K562 (cell line): ENCODE data around the gene CDC123. TPM values are rescaled to one million over a fixed set of nuclear protein-coding genes. Genes with fewer than 3 reads are reported as not detected.

Experiments used
- CHAMP1 ChIP-seq: fragments of 450-650 bp; IDR thresholded peaks from 2 replicates; pipeline ENCODE4 v1.6.1; 2016; ENCODE audit warnings: mild to moderate bottlenecking
- CSDE1 ChIP-seq, 2 experiments: fragments of 450-650 bp; IDR thresholded peaks; 2 replicates each; pipeline ENCODE4 v1.6.1; 2016; ENCODE audit warnings: mild to moderate bottlenecking in 1 of 2
- ELK1 ChIP-seq: sonication (generic); formaldehyde crosslinking; IDR thresholded peaks from 2 replicates; pipeline ENCODE4 v1.8.1; 2022; ENCODE audit warnings: missing genetic modification reagents
- JUN ChIP-seq, 2 experiments: sonication (generic) in 1 of 2; formaldehyde crosslinking in 1 of 2; IDR thresholded peaks; 2 replicates each; pipeline versions ENCODE4 v1.6.1 to v1.8.0; 2012 to 2022; ENCODE audit warnings: borderline replicate concordance in 2 of 2, mild to moderate bottlenecking in 2 of 2, improper control_type of control experiment in 1 of 2, low read depth in 1 of 2, low read length in 1 of 2, missing genetic modification reagents in 1 of 2
- RBBP5 ChIP-seq: fragments of 200-600 bp; sonication (generic); IDR thresholded peaks from 2 replicates; pipeline ENCODE4 v1.6.1; 2012; ENCODE audit warnings: borderline replicate concordance, mild to moderate bottlenecking, low read length, control low read depth, inconsistent platforms; ENCODE audit not compliant: insufficient read depth, poor library complexity, severe bottlenecking
- RBM39 ChIP-seq: fragments of 200-400 bp; formaldehyde crosslinking; optimal IDR thresholded peaks from 2 replicates; pipeline ENCODE3; 2018; ENCODE audit warnings: low read depth, low read length
- RNF219 ChIP-seq: fragments of 250-450 bp; sonication (Bioruptor Pico); IDR thresholded peaks from 2 replicates; pipeline ENCODE4 v1.5.0; 2022; ENCODE audit warnings: mild to moderate bottlenecking
- SMAD1 ChIP-seq: fragments of 150-350 bp; IDR thresholded peaks from 2 replicates; pipeline ENCODE4 v1.6.1; 2014; ENCODE audit warnings: low read length, low read depth; ENCODE audit not compliant: partially characterized antibody
- USF1 ChIP-seq: sonication (generic); formaldehyde crosslinking; IDR thresholded peaks from 2 replicates; pipeline ENCODE4 v1.9.0; 2022; ENCODE audit warnings: mild to moderate bottlenecking, missing genetic modification reagents
- ZNF175 ChIP-seq: fragments of 200-800 bp; sonication (Bioruptor generic); IDR thresholded peaks from 2 replicates; pipeline ENCODE4 v1.6.1; 2016; ENCODE audit warnings: low read depth, mild to moderate bottlenecking, missing genetic modification characterization, missing compliant biosample characterization
- polyA plus RNA-seq, 8 experiments: library from polyadenylated mRNA; depleted of rRNA in 4 of 8; stranded (reverse) in 5 of 8; unstranded in 3 of 8; fragments of >200 nt; fragmentation: Nextera tagmentation in 2 of 8; fragmentation: Illumina TruSeq in 1 of 8; extraction: Ambion mirVana in 2 of 8; extraction: Trizol in 1 of 8; gene quantifications; 2 replicates each; pipeline versions ENCODE4 v1.2.1 to v1.2.3, GENCODE V29; 2011 to 2014; ENCODE audit warnings: inconsistent platforms in 1 of 8, missing spikeins in 1 of 8
- total RNA-seq, 7 experiments: library from RNA; depleted of rRNA in 6 of 7; stranded (reverse); fragments of >200 nt in 6 of 7; fragmentation: Illumina TruSeq in 2 of 7; extraction: Trizol in 2 of 7; gene quantifications; 2 replicates each; pipeline versions ENCODE4 v1.2.1 to v1.2.3, GENCODE V29; 2011 to 2021; ENCODE audit warnings: low replicate concordance in 1 of 7

CDC123 gene
- total and polyA plus RNA-seq, 9 of the 15 experiments (the other 6 are each of a cell fraction or from before 2014, with no cell fraction given): 137 to 288 (median 175) TPM

GRCh38 chr10:12208460-12208859 lies 12.5 kb downstream of the CDC123 start (continued):
- no peak for TF ChIP-seq ELK1 (CRISPR knock-in tag)
- no peak for TF ChIP-seq USF1 (CRISPR knock-in tag)
- TF ChIP-seq CHAMP1: peak; percentile 29; the same call in 1 of the 2 replicates
- no peak for TF ChIP-seq RNF219 (CRISPR knock-in tag)
- TF ChIP-seq RBBP5: no peak
- TF ChIP-seq JUN (IDR thresholded peaks at IDR 0.05; ENCODE audit: borderline replicate concordance, low read depth, low read length): no peak
- TF ChIP-seq JUN (CRISPR knock-in tag; IDR thresholded peaks at IDR 0.05; ENCODE audit: borderline replicate concordance): no peak
- TF ChIP-seq CSDE1 (IDR thresholded peaks at IDR 0.05): no peak
- no peak for TF ChIP-seq ZNF175 (CRISPR knock-in tag)
- TF ChIP-seq RBM39: no peak
- TF ChIP-seq SMAD1: no peak
